ENCODE measurements around the gene ZNF302.

The ZNF302 gene

DNA sequence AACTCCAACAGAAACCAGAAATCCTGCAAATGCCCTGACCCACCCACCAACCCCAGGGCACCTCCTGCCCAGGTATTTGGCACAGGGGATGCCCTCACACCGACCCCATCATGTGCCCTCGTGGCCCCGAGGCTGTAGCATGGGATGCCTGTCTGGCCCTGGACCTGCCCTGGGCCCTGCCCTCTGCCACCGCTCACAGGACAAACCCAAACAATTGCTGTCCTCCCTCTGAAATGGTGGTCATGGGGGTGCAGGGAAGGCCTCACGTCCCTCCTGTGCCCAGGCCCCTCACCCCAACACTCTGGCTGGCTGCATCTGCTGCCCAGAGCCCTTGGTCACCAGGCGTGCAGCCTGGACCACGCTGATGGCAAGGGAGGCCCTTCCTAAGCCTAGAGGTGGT, 54.5 kb downstream of the ZNF302 start:
- no peak overlapping the region for H3K9ac ChIP-seq (ENCODE audit: low read length in 2 of 2)
- peaks cover 7 to 14% of the 10 kb centered on the region in 2 donors for H3K36me3 ChIP-seq (ENCODE audit: control insufficient read depth in 2 of 2, insufficient read depth in 2 of 2, low read length in 2 of 2)
- no peaks in the 10 kb centered on the region for H3K9me3 ChIP-seq (ENCODE audit: control insufficient read depth in 2 of 2, low read length in 2 of 2)
- no peak overlapping the region for H3K4me3 ChIP-seq (ENCODE audit: low read length in 2 of 2)
- H3K4me1 ChIP-seq (ENCODE audit: control insufficient read depth, insufficient read depth, low read length), result peaks cover 25% of the 10 kb centered on the region
- H3K27ac ChIP-seq (ENCODE audit: low read length), result no peak overlapping the region
- H3K27me3 ChIP-seq (ENCODE audit: control insufficient read depth in 1 of 2, insufficient read depth in 2 of 2, low read length in 2 of 2), result peaks cover 0 to under 1% of the 10 kb centered on the region in 2 donors

DNA sequence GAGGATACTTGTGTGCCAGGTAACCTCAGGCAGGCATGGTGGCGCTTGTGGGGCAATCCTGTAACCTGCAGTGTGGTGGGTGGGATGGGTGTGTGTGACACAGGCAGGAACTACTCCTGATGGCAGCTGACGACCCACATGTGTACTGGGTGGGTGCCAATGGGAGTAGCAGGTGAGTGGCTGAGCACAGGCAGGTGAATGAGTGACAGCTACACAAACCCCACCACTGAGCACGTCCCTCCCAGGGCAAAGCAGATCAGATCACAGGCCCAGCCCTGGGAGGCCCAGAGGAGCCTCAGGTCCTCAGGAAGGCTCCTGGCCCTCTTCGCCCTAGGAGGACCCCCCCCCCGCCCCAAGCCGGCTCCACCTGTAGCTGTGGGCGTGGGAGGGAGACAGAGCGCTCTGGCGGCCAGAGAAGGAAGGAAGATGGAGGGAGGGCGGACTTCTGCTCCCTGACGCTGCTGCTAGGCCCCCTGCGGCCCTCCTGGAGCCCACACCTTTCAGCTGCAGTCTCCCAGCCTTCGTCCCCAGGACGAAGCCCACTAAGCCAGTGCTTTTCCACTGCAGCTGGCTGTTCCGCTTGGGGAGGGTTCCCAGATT, 55.2 kb downstream of the ZNF302 start:
- Histone ChIP-seq H3K4me3 (ENCODE audit: low read length in 2 of 2) (peak overlapping the region; percentile 93 to 94), H3K9me3 (ENCODE audit: control insufficient read depth in 2 of 2, low read length in 2 of 2) (peaks cover 0 to 4% of the 10 kb centered on the region in 2 donors), H3K9ac (ENCODE audit: low read length in 2 of 2) (peak overlapping the region; percentile 77 to 93), H3K4me1 (ENCODE audit: control insufficient read depth, insufficient read depth, low read length) (peaks cover 25% of the 10 kb centered on the region), H3K27me3 (ENCODE audit: control insufficient read depth in 1 of 2, insufficient read depth in 2 of 2, low read length in 2 of 2) (no peaks in the 10 kb centered on the region), H3K27ac (ENCODE audit: low read length) (peak overlapping the region; percentile 11), H3K36me3 (ENCODE audit: control insufficient read depth in 2 of 2, insufficient read depth in 2 of 2, low read length in 2 of 2) (peaks cover 12 to 18% of the 10 kb centered on the region in 2 donors)

DNA sequence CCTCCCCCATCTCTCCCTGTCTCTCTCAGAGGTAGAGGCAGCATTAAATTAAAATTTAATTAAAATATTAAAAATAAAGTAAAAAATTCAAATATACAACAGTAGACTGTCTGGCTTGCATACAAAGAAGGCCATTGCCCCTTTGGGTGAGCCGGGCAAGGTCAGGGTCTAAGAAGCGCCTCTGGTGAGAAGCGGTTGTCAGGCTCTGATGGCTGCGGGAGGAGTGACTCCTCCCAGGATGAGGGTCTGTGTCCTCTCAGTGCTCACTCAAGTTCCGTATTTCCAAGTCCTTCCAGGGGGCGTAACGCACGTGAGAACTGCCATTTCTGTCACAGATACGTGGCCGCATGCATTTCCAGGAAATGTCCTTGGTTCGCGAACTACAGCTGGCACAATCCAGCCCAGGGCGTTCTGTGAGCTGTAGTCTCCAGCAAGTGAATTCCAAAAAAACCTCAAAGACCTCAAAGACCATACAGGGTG, 55.8 kb downstream of the ZNF302 start:
- H3K9ac ChIP-seq (ENCODE audit: low read length in 2 of 2), result peak overlapping the region; percentile 77 to 93
- peaks cover 25% of the 10 kb centered on the region for H3K4me1 ChIP-seq (ENCODE audit: control insufficient read depth, insufficient read depth, low read length)
- H3K9me3 ChIP-seq (ENCODE audit: control insufficient read depth in 2 of 2, low read length in 2 of 2), result peaks cover 0 to 8% of the 10 kb centered on the region in 2 donors
- H3K36me3 ChIP-seq (ENCODE audit: control insufficient read depth in 2 of 2, insufficient read depth in 2 of 2, low read length in 2 of 2), result peaks cover 18 to 23% of the 10 kb centered on the region in 2 donors
- H3K27ac ChIP-seq (ENCODE audit: low read length), result peak overlapping the region; percentile 95
- no peaks in the 10 kb centered on the region for H3K27me3 ChIP-seq (ENCODE audit: control insufficient read depth in 1 of 2, insufficient read depth in 2 of 2, low read length in 2 of 2)
- peak overlapping the region; percentile 93 to 94 for H3K4me3 ChIP-seq (ENCODE audit: low read length in 2 of 2)

DNA sequence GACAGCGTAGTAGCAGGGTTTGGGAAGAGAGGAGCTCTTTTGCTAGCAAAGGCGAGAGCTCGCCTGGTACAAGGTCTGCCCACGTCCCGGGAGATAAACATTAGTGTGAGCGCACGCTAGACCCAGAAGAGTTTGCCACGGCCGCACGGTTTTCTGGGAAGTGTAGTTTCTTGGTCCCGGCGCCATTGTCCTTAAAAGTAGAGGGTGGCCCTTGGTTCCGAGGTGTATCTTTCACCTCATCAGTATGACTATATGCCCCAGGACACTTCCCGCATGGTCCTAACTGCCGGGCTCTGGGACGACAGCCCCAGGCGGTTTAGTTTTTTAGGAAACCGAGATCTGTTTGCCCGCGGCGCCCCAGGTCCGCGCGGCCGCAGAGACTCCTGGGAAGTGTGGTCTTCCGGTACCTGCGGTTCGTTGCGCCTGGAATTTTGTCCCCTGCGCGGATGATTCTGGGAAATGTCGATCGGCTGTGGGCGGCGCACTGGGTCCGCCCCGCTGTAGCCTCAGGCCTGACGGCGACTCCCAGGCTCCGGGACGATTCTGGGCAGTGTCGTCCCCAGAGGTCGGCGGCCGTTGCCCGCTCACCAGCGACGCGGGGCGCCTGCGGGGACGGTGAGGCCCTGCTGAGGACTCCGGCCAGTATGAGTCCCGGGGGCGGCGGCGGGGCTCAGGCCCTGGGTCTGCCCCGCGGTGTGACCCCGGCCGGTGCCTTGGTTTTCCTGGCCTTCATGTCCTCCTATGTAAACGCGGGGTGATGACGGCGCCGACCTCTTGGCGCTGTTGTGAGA, 56.5 kb downstream of the ZNF302 start, which contains the start of gene ZNF181:
ZNF181 (plus strand) TSS at position 498 of the 791 bp plus-strand sequence. CDS start 795 bp downstream, outside the sequence.
- Histone ChIP-seq H3K4me3 (ENCODE audit: low read length in 2 of 2) (peak within 1 kb of the TSS; percentile 93 to 94), H3K9ac (ENCODE audit: low read length in 2 of 2) (peak within 1 kb of the TSS; percentile 77 to 93), H3K9me3 (ENCODE audit: control insufficient read depth in 2 of 2, low read length in 2 of 2) (peaks cover 0 to 10% of the 10 kb centered on the region in 2 donors), H3K27me3 (ENCODE audit: control insufficient read depth in 1 of 2, insufficient read depth in 2 of 2, low read length in 2 of 2) (no peaks in the 10 kb centered on the region), H3K27ac (ENCODE audit: low read length) (peak within 1 kb of the TSS; percentile 95), H3K36me3 (ENCODE audit: control insufficient read depth in 2 of 2, insufficient read depth in 2 of 2, low read length in 2 of 2) (peaks cover 20 to 25% of the 10 kb centered on the region in 2 donors), H3K4me1 (ENCODE audit: control insufficient read depth, insufficient read depth, low read length) (peaks cover 25% of the 10 kb centered on the region)

- H3K4me3 ChIP-seq (ENCODE audit: low read length in 2 of 2), result peak overlapping the region; percentile 93 to 94
- peak overlapping the region; percentile 95 for H3K27ac ChIP-seq (ENCODE audit: low read length)
- H3K27me3 ChIP-seq (ENCODE audit: control insufficient read depth in 1 of 2, insufficient read depth in 2 of 2, low read length in 2 of 2), result no peaks in the 10 kb centered on the region
- H3K4me1 ChIP-seq (ENCODE audit: control insufficient read depth, insufficient read depth, low read length), result peaks cover 25% of the 10 kb centered on the region
- peaks cover 0 to 17% of the 10 kb centered on the region in 2 donors for H3K9me3 ChIP-seq (ENCODE audit: control insufficient read depth in 2 of 2, low read length in 2 of 2)
- H3K36me3 ChIP-seq (ENCODE audit: control insufficient read depth in 2 of 2, insufficient read depth in 2 of 2, low read length in 2 of 2), result peaks cover 27 to 32% of the 10 kb centered on the region in 2 donors
- peak overlapping the region; percentile 77 to 93 for H3K9ac ChIP-seq (ENCODE audit: low read length in 2 of 2)
Observed at GRCh38 chr19:34734537-34735103, 57.1 kb downstream of the ZNF302 start.

Data from stomach smooth muscle (tissue), 2 donors.